Large intestine (tissue), 3 donors: ENCODE measurements around the gene SLC2A8. TPM values are rescaled to one million over a fixed set of nuclear protein-coding genes. Genes with fewer than 3 reads are reported as not detected.

ENCODE experiments used
- DNase-seq, 2 donors: peaks; one replicate each; pipeline versions ENCODE4 v3.0.0 to v3.0.0-alpha.2; 2013
- H3K27ac ChIP-seq: one replicate; pipeline ENCODE4 v1.5.1; 2013; ENCODE audit warnings: low read length
- H3K27me3 ChIP-seq: 2 replicates; pipeline ENCODE4 v1.6.1; 2013; ENCODE audit warnings: low read length; ENCODE audit not compliant: control insufficient read depth, insufficient read depth
- H3K36me3 ChIP-seq: 2 replicates; pipeline ENCODE4 v1.6.1; 2013; ENCODE audit warnings: low read length; ENCODE audit not compliant: control insufficient read depth, insufficient read depth
- H3K4me1 ChIP-seq: one replicate; pipeline ENCODE4 v1.6.1; 2013; ENCODE audit warnings: low read length; ENCODE audit not compliant: control insufficient read depth, insufficient read depth
- H3K4me3 ChIP-seq: one replicate; pipeline ENCODE4 v1.5.1; 2013; ENCODE audit warnings: low read length
- H3K9me3 ChIP-seq: one replicate; pipeline ENCODE4 v1.6.1; 2013; ENCODE audit warnings: mild to moderate bottlenecking, low read depth, low read length, moderate library complexity; ENCODE audit not compliant: control insufficient read depth
- WGBS: methylation state at CpG from one replicate; pipeline ENCODE4 v1.1.5; 2013; ENCODE audit warnings: low lambda C conversion rate; ENCODE audit not compliant: insufficient coverage; 5-methylcytosine and 5-hydroxymethylcytosine counted together
- polyA plus RNA-seq: library from polyadenylated mRNA; unstranded; fragments of 120-200 nt; gene quantifications from one replicate; pipeline ENCODE4 v1.2.1, GENCODE V29; 2013

Gene SLC2A8
- polyA plus RNA-seq, 1 donor: 58.3 TPM

DNA sequence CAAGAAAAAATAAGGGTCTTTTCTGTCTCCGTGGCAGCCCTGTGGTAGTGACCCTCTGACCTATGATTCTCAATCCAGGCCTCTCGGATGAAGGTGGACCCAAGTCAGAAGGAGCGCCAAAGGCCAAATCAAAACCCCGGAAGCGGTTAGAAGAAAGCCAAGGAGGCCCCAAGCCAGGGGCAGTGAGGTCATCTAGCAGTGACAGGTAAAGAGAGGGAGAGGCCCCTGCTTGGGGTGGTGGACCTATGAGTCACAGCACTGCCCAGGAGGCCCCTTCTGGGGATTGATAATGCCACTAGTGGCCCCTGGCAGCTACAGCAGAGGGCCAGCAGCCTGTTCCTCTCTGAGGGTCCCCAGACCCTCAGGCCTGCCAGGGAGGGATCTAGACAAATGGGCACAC lies 6.4 kb upstream of the SLC2A8 start:
- H3K27ac ChIP-seq: peak overlapping the region; percentile 93
- H3K4me3 ChIP-seq: no peak overlapping the region
- no CpG with 5 or more reads among the region's 5 CpGs for WGBS
- H3K9me3 ChIP-seq: no peaks in the 10 kb centered on the region
- H3K36me3 ChIP-seq: no peaks in the 10 kb centered on the region
- peak; percentile 88 to 93 for DNase-seq
- H3K4me1 ChIP-seq: peaks cover 69% of the 10 kb centered on the region
- H3K27me3 ChIP-seq: no peaks in the 10 kb centered on the region

DNA sequence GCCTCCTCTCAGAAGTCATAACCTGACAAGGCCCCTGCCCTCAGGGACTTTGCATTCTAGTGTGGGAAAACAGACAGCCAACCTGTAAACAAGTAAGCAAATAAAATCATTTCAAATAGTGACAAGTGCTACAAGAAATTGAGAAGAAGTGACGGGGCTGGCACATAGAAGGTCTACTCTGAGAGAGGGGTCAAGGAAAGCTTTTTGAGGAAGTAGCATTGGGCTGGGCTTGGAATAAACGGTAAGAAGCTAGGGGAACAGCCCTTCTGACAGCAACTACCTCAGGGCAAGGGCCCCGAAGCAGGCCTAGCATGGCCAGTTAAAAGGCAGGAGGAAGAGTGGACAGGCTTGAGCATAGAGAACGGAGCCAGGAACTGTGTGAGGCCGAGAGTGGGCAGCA lies 4.8 kb upstream of the SLC2A8 start:
- Histone ChIP-seq H3K4me3 (no peak overlapping the region), H3K9me3 (no peaks in the 10 kb centered on the region), H3K27me3 (no peaks in the 10 kb centered on the region), H3K36me3 (no peaks in the 10 kb centered on the region), H3K4me1 (peaks cover 71% of the 10 kb centered on the region), H3K27ac (peak overlapping the region; percentile 66)
- WGBS: 100% methylated on average over 1 of the region's 5 CpGs
- no peak for DNase-seq

DNA sequence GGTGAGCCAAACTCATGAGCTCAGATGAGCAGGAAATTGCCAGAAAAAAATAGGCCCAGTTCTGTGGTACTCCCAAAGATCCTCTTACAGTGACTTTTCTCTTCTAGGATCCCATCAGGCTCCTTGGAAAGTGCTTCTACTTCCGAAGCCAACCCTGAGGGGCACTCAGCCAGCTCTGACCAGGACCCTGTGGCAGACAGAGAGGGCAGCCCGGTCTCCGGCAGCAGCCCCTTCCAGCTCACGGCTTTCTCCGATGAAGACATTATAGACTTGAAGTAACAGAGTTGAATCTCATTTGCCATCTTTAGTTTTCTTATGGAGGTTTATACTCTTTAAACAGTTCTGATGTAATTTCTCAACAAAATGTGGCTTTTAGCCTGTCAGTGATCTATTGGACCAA lies 4.0 kb upstream of the SLC2A8 start:
- H3K9me3 ChIP-seq: no peaks in the 10 kb centered on the region
- no CpG with 5 or more reads among the region's 5 CpGs for WGBS
- no peak overlapping the region for H3K4me3 ChIP-seq
- H3K27me3 ChIP-seq: no peaks in the 10 kb centered on the region
- H3K27ac ChIP-seq: peak overlapping the region; percentile 66
- DNase-seq: no peak
- no peaks in the 10 kb centered on the region for H3K36me3 ChIP-seq
- peaks cover 66% of the 10 kb centered on the region for H3K4me1 ChIP-seq

DNA sequence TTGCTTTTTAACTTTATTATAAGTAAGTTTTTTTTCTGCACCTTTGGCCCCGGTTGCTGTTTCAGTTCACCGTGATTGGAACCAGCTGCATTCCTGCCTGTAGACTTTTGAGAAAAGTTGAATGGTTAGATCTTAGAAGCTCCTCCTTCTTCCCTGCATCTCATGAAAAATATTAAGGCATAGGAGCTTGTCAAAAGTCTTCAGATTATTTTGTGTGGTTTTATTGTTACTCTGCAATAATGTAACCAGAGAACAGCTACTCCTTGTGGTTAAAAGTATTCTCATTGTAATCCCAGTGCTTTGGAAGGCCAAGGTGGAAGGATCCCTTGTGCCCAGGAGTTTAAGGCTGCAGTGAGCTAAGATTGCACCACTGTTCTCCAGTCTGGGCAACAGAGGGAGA lies 3.3 kb upstream of the SLC2A8 start:
- H3K27ac ChIP-seq: peak overlapping the region; percentile 66
- H3K27me3 ChIP-seq: no peaks in the 10 kb centered on the region
- no peaks in the 10 kb centered on the region for H3K9me3 ChIP-seq
- DNase-seq: peak in 1 of 2 donors; percentile 57
- no peak overlapping the region for H3K4me3 ChIP-seq
- peaks cover 67% of the 10 kb centered on the region for H3K4me1 ChIP-seq
- no peaks in the 10 kb centered on the region for H3K36me3 ChIP-seq
- no CpG with 5 or more reads among the region's 2 CpGs for WGBS

DNA sequence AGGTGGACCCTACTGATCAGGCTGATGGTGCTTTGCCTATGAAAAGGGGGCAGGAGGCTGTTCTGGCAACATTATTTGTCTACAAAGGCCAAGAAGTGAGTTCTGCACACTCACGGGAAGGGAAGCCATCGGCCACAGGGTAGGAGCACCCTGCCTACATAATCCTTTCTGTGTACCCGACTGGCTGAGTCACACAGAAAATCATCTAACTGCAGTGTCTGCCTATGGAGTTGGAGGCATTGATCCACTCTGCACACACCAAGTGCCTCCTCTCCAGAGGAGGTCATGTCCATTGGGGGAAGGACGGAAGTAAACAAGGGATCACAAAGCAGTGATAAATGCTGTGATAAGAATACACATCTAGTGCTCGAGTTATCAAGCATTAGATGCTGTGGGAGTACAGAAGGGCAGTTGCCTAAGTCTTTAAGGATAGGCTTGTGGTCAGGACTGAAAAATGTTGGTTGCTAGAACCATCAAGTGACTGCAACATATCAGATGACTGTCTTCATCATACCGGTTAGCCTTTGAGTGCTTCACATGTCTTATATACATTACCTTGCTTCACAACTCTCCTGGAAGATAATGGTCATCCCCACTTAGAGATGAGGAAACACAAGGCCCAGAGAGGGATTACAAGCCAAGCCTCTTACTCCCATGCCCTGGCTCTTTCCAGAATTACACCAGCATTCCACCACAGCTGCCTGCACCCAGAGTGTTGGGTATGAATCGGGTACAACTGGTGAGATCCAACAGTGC lies 1.3 kb upstream of the SLC2A8 start:
- peak overlapping the region; percentile 71 for H3K4me3 ChIP-seq

DNA sequence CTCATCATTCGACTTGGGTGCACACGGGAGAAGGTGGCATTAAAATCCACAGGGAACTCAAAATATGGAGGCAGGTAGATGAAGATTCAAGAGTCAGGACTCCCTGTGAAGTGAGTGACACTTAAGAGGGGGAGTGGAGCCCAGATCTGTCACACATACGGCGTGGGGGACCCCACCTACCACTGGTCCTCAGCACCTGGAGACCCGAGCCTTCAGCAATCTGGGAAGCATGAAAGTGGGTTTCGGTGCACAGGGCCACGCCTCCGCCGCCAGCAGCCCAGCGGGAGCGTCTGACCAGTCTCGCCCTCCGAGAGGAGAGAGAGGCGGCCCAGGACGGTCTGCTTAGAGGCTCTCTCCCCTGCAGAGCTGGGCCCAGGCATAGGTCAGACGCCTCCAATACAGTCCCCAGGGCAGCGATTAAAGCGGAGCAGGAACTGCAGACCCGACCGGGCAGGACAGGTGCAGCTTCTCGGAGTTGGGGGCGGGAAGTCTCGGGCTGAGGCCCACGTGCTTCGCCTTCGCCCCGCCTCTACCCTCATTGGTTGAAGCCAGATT lies 639 bp upstream of the SLC2A8 start:
- Histone ChIP-seq H3K9me3 (no peaks in the 10 kb centered on the region), H3K27ac (peak overlapping the region; percentile 95), H3K36me3 (peaks cover 15% of the 10 kb centered on the region), H3K27me3 (no peaks in the 10 kb centered on the region), H3K4me3 (peak overlapping the region; percentile 71), H3K4me1 (peaks cover 52% of the 10 kb centered on the region)
- DNase-seq: no peak
- no CpG with 5 or more reads among the region's 27 CpGs for WGBS

More for the DNA sequence above, 1.3 kb upstream of the SLC2A8 start:
- WGBS: no CpG with 5 or more reads among the region's 7 CpGs
- H3K27me3 ChIP-seq: no peaks in the 10 kb centered on the region
- H3K9me3 ChIP-seq: no peaks in the 10 kb centered on the region
- H3K36me3 ChIP-seq: peaks cover 10% of the 10 kb centered on the region
- H3K4me1 ChIP-seq: peaks cover 56% of the 10 kb centered on the region
- H3K27ac ChIP-seq: peak overlapping the region; percentile 95
- DNase-seq: peak; percentile 55 to 75

DNA sequence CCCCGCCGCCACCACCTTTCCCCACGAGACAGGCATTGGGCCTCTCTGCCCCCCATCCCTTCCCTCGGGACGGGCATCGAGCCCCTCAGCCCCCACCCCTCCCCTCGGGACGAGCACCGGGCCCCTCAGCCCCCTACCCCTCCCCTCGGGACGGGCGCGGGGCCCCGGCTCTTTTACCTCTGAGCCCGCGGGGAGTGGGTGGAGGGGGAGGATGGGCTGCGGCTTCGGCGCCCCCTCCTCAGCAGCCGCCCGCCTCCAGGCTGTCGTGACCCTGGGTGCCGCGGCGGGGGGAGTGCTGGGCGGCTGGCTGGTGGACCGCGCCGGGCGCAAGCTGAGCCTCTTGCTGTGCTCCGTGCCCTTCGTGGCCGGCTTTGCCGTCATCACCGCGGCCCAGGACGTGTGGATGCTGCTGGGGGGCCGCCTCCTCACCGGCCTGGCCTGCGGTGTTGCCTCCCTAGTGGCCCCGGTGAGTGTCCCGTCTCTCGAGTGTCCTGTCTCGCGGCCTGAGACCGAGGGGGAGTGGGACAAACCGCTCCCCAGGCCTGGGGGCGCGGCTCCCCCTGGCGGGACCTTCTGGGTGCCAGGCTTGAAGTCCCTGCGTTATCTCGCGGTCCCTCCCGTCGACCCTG lies 791 bp downstream of the SLC2A8 start:
- WGBS: no CpG with 5 or more reads among the region's 55 CpGs
- Histone ChIP-seq H3K27me3 (no peaks in the 10 kb centered on the region), H3K27ac (peak overlapping the region; percentile 80), H3K9me3 (no peaks in the 10 kb centered on the region), H3K4me3 (peak overlapping the region; percentile 85), H3K36me3 (peaks cover 29% of the 10 kb centered on the region), H3K4me1 (peaks cover 40% of the 10 kb centered on the region)
- peak; percentile 58 to 80 for DNase-seq

DNA sequence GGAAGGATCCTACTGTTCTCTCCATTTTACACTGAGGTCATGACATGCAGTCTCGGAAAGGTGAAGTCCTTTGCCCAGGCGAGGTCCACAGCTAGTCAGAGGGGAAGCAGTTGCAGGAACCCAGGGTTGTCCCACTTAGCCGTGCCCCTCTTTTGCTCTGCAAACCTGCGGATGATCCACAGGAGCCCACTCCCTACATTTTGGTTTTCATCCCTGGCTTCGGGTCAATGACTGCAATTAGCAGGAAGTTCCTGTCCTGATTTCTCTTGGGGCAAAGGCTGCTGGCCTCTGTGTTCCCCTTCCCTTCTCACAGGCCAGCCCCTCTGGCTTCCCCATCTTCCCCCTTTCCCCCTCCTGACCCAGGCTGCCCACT lies 1.3 kb downstream of the SLC2A8 start:
- H3K9me3 ChIP-seq: no peaks in the 10 kb centered on the region
- H3K4me1 ChIP-seq: peaks cover 35% of the 10 kb centered on the region
- no CpG with 5 or more reads among the region's 5 CpGs for WGBS
- H3K27me3 ChIP-seq: no peaks in the 10 kb centered on the region
- H3K4me3 ChIP-seq: peak overlapping the region; percentile 85
- H3K36me3 ChIP-seq: peaks cover 33% of the 10 kb centered on the region
- peak overlapping the region; percentile 80 for H3K27ac ChIP-seq
- no peak for DNase-seq

DNA sequence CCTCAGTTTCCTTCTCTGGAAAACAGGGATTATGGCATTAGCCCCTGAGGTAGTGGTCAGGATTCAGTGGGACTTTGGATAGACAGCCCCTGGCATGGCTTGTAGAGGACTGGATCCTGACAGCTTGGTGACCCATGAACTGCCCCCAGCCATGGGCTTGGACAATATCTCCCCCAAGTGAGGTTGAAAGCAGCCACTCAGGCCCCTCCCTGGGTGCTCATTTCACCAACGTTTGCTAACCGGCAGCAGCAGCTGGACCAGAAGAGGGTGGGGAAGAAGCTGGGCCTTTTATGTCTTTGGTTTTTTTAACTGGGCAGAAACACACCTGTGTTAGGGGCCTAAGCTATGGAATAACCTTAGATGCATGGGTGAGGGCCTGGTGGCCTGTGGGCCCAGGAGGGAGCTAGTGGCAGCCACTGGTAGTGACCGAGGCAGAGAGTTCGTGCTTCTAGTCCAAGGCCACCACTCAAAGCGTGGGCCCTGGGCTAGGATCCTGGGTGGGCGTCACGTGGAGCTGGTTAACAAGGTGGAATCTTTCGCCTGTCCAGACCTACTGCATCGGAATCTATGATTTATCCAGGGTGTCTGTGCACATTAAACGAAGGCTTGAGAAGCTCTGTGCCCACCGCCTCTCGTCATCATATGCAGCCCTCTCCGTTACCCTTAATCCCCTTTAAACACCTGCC lies 1.9 kb downstream of the SLC2A8 start:
- no CpG with 5 or more reads among the region's 13 CpGs for WGBS
- no peaks in the 10 kb centered on the region for H3K9me3 ChIP-seq
- H3K4me3 ChIP-seq: peak overlapping the region; percentile 85
- no peak for DNase-seq
- peak overlapping the region; percentile 80 for H3K27ac ChIP-seq
- H3K4me1 ChIP-seq: peaks cover 30% of the 10 kb centered on the region
- H3K27me3 ChIP-seq: no peaks in the 10 kb centered on the region
- H3K36me3 ChIP-seq: peaks cover 39% of the 10 kb centered on the region

DNA sequence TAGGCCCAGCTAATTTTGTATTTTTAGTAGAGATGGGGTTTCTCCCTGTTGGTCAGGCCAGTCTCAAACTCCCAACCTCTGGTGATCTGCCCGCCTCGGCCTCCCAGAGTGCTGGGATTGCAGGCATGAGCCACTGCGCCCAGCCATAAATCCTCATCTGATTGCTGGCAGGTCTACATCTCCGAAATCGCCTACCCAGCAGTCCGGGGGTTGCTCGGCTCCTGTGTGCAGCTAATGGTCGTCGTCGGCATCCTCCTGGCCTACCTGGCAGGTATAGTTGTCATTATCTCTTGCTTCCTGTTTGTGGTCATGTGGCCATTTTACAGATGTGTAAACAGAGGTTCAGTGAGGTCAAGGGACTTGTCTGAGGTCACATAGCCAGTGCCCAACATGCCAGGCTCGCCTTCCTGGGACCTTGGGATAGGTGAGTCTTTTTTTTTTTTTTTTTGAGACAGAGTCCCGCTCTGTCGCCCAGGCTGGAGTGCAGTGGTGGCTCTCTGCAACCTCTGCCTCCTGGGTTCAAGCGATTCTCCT lies 2.8 kb downstream of the SLC2A8 start:
- Histone ChIP-seq H3K4me3 (no peak overlapping the region), H3K4me1 (peaks cover 24% of the 10 kb centered on the region), H3K27ac (no peak overlapping the region), H3K27me3 (no peaks in the 10 kb centered on the region), H3K9me3 (no peaks in the 10 kb centered on the region), H3K36me3 (peaks cover 48% of the 10 kb centered on the region)
- WGBS: no CpG with 5 or more reads among the region's 14 CpGs
- DNase-seq: no peak
